Stimulated activated CD8-positive, alpha-beta memory T cell treated with anti-CD3 and anti-CD28 coated beads, Interleukin-12 subunit alpha, Interleukin-12 subunit beta, amount 100 ng/mL, for 24 hours (primary cell): ENCODE data around the gene KATNB1.
"Not testable (repeated sequence)": the region's sequence is repeated elsewhere in the genome, so short reads cannot be mapped to it uniquely, and the experiment has no call there.

ENCODE experiments used
- DNase-seq: peaks from one replicate; pipeline ENCODE4 v3.0.0-alpha.2; 2020; ENCODE audit errors: extremely low read depth

Gene KATNB1

DNA sequence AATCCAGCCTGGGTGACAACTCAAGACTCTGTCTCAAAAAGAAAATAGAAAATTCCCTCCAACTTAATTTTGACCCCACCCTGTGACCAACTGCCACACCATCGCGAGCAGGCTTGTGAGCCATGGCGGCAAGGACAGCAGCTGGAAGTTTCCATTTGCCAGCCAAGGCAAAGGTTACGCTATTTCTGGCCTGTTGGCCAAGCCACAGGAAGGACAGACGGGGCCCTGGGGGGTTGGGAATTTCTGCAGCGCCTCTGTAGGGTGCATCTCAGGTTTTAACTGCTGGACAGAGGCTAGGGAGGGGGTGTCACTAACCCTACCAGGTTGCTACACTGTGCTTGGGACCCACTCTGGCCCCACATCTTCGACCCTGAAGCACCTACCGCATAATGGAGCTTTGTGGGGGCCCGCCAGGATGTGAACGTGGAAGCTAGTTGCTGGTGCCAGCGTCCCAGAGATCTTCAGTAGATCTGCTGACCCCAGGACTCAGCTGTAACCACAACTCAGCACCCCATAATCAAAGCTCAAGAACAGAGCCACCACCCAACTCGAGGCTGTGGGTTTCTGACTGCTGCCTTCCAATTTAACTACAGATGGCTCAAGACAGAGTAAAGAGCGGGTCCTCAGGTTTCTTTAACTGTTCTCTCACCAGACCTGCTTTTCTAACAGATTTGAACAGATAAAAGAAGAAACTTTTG lies 55.8 kb downstream of the KATNB1 start:
- no peak for DNase-seq

DNA sequence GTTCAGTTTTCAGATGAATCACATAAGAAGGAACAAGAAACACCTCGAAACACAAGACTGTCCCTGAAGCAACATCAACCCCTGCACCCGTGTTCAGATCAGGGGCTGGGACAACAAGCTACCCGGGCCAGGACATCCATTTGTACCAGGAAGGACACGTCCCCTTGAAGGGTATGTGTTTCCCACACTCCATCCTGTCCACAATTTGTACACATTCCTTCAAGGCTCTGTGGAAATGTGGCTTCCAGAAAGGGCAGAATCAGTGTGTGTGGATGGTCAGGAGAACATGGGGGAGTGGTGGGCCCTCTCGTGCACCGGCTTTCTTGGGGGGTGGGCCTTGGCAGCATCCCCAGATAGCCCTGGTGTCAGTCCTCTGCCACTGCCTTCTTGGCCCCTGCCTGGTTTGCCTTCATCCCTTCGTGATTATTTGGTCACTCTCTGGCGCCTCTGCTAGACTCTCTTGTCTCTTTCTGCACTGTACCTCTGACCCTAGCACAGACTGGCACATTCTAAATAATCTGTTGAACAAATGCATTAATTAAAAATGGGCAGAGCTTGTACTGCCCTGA lies 56.4 kb downstream of the KATNB1 start:
- DNase-seq: no peak

DNA sequence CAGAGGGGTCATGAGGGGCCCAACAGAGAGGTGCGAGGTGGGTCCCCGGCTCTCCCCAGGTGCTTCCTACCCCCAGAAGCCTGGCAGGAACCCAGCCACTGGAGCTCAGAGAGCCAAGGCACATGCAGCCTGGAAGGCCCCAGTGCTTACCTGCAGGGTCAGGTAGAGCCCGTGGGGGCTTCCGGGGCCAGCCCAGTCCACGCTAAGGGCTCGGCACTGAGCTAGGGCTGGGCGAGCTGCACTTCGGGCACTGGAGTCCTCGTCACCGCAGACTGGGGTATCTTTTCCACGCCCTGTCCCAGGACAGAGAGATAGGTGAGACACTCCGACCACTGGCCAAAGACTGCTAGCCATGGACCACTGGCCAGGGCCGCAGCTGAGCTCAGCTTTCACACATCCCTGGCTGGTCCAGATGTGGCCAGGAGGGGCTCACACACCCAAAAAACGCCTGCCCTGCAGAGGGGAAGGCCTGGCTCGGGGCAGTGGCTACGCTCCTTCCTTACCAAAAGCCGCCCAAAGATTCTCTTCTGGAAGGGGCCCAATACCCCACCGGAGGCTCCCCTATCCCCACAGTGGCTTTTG lies 59.4 kb downstream of the KATNB1 start:
- no peak for DNase-seq

DNA sequence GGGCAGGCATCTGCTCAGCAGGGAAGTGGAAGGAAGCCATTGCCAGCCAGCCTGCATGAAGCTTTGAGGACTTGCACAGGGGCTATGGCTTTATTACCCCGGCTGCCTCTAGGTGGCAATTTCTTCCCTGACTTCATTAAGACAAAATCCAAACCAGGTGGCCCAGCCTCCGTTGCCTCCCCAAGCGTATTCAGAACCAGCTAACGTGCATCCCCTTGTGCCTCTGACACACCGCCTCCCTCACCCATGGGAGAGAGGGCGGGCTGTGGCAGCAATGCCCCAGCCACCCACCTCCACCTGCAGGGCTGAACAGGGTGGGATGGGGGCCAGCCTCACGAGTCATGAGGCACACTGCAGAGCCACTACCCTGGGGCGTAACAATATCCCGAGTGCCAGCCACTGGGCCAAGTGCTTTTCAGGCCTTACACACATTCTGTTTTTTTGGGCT lies 59.9 kb downstream of the KATNB1 start:
- no peak for DNase-seq

DNA sequence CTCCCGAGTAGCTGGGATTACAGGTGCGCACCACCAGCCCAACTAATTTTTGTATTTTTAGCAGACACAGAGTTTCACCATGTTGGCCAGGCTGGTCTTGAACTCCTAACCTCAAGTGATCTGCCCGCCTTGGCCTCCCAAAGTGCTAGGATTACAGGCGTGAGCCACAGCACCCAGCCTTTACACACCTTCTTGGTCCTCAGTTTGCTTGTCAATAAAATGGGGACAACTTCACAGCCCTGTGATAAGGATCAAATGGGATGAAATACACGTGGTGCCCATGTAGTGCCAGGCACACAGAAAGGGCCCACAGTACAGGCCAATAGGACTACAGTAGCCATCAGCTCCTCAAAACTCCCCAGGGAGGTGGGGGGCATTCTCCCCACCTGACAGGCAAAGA lies 60.4 kb downstream of the KATNB1 start:
- not testable (repeated sequence) for DNase-seq

DNA sequence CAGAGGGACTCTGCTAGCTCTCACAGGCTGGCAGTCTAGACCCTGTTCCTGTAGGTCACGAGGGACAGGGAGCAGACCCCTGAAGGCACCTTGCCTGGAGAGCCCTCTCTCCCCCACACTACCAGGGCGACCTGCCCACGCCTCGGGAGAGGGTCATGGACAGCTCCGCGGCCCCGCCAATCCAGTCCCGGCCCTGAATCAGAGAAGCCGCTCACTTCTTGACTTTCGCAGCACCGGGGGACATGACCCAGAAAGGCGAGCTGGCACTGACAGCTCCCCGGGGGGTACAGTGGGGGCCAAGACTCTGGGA lies 61.6 kb downstream of the KATNB1 start:
- DNase-seq: no peak

DNA sequence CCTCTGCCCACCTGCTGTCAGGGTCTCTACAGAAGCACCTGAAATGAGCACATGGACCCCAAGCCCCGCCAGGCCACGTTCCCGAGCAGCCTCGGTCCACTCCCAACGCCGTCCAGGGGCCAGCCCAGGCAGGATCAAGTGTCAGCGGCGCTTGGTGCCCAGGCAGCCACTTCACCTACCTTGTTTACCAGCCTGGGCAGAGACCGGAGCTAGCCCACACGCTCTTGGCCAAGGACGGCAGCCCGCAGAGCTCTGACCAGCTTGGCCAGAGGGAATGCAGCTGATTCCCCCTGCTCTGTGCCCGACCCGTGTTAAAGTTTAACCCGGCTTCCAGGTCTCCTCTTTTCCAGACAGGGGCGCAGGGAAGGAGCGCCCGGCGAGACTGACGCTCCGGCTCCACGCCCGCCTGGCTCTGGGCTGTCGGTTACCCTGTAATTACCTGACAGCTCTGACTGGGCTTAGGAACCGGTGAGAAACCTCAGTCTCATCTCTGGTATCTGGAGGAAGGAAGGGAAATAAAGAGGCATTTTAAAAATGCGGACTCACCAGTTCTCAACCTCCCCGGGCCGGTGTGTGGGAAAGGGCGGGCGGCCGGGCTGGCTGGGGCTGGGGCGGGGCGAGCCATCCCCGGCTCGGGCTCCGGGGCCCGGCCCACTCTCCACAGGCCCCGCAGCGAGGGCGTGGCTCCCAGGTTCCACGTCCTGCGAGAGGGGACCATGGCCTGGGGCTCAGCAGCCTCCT lies 62.1 kb downstream of the KATNB1 start:
- DNase-seq: no peak

DNA sequence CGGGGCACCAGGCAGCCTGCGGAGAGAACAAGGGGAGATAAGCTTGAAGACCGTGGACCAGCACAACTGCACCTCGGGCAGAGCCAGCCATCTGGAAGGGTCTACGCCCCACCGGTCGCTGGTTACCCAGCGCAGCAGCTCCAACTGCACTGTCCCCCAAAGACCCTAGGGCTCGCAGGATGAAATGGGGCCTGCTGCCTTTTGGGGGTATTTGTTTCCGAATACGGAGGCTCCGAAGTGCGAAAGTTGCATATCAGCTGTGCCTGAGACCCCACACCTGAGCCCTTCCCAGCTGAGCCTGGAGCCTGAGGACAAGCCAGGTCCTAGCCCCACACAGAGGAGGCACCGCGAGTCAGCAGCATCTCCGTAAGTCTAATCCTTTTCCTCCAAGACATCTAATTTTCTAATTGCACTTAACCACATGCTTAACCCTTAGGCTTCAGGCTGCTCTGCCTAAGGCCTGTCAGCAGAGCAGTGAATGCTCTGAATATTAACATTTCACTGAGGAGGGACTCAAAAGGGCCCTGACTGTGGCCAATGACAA lies 62.8 kb downstream of the KATNB1 start:
- DNase-seq: no peak

DNA sequence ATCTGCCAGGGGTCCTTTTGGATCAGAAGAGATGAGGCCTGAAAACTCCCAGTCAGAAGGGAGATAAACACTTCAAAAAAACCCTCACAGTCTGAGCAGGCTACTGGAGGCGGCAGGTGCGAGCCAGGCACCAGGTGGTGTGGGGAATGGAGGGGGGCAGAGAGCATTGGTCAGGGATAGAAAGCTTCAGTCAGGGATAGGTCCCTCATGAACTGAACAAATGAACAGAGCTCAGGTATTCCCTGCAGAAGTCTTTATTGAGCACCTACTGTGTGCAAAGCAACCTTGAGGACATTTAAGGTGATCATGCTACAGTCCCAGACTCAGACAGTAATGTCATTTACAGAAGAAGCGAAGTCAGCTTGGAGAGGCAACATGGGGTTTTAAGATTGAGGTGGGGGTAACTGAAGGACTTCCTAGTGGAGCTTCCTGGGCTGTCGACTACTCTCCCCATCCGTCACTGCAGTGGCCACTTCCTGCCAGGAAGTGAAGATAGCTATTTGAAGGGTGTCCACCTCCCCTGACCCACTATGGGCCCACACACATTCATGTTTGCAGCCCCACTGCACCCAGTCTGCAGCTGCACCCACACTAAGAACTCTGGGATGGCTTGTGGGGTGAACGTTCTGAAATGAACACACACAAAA lies 63.5 kb downstream of the KATNB1 start:
- DNase-seq: no peak

DNA sequence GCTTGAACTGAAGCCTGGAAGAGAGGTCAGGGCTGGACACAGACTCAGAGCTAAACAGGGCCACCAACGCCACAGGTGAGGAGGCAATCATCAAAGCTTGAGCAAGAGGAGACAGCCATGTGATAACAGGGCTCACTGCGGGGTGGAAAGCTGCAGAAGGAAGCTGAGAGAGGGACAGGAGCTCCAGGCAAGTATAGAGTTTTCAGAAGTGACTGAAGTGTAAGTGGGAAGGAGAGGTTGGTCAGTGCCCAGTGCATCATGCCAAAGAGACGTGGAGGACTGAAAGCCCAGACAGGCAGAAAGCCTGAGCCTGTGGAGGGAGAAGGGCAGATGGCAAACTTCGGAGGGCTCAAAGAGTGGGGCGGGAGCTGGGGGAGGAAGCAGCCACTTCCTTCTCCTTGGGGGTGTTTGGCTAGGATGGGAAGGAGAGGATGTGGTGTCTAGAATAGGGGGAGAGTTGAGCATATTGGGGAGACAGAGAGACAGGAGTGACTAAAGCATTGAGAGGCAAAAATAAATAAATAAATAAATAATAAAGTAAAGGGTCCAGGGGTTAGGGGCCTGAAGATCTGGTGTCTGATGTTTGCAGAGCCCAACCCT lies 64.1 kb downstream of the KATNB1 start:
- no peak for DNase-seq

DNA sequence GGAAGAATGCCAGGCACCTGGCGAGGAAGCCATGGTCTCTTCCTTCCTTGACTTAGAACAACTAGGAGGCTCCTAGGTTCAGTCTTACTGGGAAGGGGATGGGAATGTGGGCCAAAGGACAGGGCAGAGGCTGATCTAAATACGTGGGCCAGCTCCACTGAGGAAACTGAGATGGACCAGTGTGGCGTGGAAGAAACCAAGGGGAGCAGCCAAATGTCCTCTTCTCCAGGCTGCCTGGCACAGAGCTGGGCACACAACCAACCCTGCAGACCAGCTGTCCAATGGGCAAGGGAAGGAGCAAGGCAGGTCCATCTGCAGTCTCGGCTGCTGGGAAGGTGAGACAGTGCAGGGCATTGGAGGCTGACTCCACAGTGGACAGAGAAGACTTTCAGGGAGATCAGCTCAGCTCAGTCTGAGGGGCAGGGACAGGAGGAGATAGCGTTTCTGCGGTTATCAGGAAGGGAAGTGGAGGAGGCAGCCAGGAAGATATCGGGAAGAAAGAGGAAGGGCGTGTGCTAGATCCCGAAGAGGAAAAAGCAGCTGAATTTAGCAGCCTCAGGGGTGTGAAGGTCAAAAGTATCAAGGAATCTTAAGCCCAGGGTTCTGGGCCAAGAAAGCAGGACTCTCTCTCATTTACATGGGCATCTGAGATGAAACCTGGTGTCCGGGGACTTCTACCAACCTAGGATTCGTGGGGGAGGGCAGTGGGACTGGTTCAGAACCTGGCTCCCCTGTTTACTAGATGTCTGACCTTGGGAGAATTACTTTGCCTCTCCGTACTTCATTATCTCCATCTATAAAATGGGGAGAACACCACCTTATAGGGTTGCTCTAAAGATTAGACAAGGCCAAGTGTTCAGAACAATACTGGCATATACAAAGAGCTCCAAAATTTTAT lies 64.9 kb downstream of the KATNB1 start:
- DNase-seq: no peak

DNA sequence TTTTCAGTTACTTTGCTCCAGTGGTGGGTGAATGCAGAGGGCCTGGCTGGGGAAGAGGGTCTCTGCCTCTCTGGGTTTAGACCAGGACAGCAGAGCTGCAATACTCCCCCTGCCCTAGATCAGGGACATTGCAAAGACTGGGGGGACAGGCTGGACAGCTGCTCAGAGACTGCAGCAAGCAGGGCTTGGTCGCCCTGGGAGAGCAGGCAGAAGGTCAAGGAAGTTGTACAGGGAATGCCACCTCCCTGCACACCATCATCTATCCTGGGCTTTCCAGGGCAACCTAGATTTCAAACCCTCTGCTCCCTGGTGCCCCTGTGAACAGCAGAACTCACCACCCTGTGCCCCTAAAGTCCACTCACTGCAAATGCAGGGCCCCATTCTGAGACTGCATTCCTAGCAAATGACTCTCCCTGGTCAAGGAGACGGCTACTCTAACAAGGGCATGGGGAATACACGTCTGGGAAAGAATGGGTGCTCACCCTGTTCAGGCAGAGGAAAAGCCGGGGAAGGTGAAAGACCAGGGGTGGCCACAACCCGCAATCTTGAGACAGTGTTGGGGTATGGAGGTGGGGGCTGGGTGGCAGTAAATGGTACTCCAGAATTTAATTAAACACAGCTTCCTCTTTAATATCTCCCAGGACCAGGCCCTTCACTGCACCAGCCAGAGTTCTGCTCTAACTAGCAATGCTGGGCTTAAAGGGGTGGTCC lies 65.7 kb downstream of the KATNB1 start:
- no peak for DNase-seq

DNA sequence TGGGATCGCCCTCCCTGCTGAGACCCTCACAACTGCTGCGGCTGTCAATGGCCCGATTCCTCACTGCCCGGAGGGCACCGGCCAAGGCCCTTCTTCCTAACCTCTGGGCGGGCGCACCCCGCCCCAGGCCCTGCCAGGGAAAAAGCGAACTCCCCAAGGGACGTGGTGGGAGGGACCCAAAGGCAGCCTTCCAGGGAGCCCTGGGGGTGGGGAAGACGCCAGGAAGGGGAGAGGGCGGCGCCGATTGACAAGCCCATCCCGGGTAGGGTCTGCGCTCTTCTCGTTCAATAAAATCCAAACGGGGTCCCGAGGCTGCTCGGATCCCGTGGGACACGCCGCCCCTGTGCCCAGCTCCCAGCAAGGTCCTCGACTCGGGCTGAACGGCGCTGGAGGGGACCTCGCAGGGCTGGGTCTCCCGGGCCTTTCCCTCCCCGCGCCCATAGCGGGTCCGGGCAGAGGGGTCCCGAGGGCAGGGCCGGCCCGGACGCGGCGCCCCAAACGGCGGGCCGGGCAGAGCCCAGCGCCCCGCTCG lies 66.3 kb downstream of the KATNB1 start:
- no peak for DNase-seq

DNA sequence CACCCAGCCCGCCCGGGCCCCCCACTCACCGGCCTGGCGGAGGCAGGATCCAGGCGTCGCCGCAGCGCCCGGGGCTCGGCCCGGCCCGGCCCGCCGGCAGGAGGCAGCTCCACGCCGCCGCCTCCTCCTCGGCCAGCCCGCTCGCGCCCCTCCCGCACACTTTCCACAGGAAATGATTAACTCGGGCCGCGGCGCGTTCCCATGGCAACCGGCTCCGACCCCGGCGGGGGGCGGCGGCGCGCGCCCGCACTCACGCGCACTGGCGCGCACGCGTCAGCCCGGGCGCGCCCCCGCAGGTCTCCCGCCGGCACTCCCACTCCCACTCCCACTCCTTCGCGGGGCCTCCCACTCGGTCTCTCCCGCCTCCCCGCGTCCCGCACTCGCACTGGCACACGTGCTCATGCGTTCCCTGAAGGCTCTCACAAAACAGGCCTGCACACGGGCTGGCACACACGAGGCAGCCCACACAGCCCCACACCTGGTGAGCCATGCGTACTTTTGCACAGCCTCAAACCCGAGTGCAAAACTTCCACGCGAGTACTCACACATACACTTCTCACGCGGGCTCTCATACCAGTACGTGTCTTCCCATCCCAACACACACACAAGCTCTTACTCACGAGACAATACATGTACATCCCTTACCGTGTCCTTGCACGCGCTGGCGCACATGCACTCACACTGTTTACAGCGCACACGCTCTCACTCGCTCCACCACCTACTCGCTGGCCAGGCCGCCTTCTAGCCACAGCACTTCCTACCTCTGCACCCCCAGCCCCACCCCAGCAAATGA lies 67.0 kb downstream of the KATNB1 start, which contains the start of gene KIFC3:
KIFC3 (minus strand) TSS at position 151 of the 793 bp plus-strand sequence. CDS start 4,248 bp downstream, outside the sequence.
- peak; percentile 41 for DNase-seq

DNA sequence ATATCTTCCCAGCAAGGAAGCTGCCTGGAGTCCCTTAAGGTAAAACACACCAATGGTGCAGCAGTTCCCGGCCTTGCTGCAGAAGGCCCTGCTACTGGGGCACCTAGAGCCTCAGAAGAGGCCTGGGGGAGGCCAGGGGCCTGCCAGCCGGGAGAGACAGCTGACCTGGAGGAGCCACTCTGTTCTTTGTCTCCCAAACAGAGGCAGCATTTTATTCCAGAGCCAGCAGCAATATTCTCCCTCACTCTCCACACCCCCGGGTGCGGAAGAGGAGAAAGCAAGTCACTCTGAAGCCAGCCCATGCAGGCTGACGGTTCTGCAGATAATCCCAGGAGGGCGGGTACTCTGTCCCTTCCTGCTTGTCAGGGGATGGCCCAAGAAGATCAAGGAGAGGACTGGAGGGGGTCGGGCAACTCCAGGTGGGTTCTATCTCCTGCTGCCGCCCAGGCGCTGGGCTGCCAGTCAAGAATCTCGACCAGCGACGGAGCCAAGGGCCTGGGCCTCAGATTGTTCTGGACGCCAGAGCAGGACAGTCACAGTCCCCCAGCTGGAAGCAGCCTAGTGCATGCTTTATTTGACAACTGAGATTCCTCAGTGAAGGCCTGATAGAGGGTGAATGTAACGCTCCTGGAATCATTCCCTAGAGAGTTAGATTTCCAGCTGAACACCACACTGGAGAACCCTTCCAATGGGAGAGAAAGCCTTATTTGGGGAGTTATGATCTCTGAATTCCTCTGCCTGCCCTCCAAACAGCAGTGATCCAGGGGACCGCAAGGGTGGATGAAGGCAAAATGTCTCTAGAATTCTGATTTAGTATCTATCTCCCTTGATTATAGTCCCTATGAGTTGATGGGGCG lies 67.8 kb downstream of the KATNB1 start:
- no peak for DNase-seq

DNA sequence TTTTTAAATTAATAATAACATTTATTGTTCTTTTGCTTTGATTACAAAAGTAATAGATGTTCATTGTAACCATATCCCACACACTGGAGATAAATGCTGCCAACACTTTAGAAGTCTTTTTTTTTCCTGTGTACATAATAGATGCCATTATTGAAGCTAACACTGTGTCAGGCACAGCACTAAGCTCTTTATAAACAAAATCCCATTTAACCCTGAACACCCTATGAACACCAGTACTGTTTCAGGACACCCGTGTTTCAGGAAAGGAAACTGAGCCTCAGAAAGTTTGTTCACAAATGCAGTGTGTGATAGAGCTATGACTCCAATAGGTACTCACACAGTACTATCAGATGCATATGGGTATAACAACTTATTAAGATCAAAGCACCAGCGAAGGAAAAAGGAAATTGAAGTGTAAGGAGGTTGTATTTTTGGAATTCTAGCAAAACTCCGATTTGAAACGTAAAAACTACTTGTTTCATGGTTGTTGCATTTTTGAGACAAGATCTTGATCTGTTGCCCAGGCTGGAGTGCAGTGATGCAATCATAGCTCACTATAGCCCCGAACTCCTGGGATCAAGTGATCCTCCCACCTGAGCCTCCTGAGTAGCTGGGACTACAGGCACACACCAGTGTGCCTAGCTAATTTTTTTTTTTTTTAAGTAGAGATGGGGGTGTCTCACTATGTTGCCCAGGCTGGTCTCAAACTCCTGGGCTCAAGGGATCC lies 68.7 kb downstream of the KATNB1 start:
- DNase-seq: no peak

DNA sequence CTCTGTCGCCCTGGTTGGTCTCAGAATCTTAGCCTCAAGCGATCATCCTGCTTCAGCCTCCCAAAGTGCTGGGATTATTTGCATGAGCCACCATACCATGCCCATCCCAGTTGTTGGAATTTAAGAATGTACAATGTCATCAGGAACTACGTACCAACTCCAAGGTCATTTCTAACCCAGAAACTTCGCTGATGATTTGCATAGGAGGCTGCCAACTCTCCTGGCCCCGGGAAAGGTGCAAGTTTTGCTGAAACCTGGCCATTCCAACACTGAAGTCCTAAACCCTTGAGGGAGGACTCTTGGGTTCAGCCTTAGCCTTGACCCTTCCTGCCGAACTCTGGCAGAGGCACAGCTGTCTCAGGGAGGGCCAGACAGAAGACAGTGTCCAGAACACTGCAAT lies 69.6 kb downstream of the KATNB1 start:
- DNase-seq: no peak
